NCI-H345 (cell line): Measurements from ENCODE around the gene GALNT2.

ENCODE experiments used
- DNase-seq: peaks from one replicate; lab custom pipeline; 2025; lab: John Stamatoyannopoulos, UW

GALNT2 gene

GRCh38 chr1:230210326-230210980 lies 143.4 kb downstream of the GALNT2 start:
- DNase-seq, result no peak

GRCh38 chr1:230210981-230211336 lies 143.9 kb downstream of the GALNT2 start:
- DNase-seq, result no peak

GRCh38 chr1:230211436-230212145 lies 144.6 kb downstream of the GALNT2 start:
- no peak for DNase-seq

GRCh38 chr1:230212405-230212936 lies 145.4 kb downstream of the GALNT2 start:
- no peak for DNase-seq

GRCh38 chr1:230215031-230215430 lies 148.0 kb downstream of the GALNT2 start:
- DNase-seq, result no peak

GRCh38 chr1:230215529-230215928 lies 148.5 kb downstream of the GALNT2 start:
- no peak for DNase-seq

GRCh38 chr1:230216896-230217295 lies 149.9 kb downstream of the GALNT2 start:
- DNase-seq, result no peak

GRCh38 chr1:230218667-230219066 lies 151.6 kb downstream of the GALNT2 start:
- no peak for DNase-seq

GRCh38 chr1:230219174-230220067 lies 152.4 kb downstream of the GALNT2 start:
- DNase-seq, result no peak

- no peak for DNase-seq
Observed at GRCh38 chr1:230220478-230220877, 153.4 kb downstream of the GALNT2 start.

GRCh38 chr1:230220907-230221306 lies 153.9 kb downstream of the GALNT2 start:
- no peak for DNase-seq

- no peak for DNase-seq
Observed at GRCh38 chr1:230222678-230223077, 155.6 kb downstream of the GALNT2 start.

- no peak for DNase-seq
Observed at GRCh38 chr1:230224101-230224960, 157.3 kb downstream of the GALNT2 start.

GRCh38 chr1:230226007-230226800 lies 159.2 kb downstream of the GALNT2 start:
- no peak for DNase-seq

- DNase-seq, result no peak
Observed at GRCh38 chr1:230226814-230227213, 159.8 kb downstream of the GALNT2 start.

GRCh38 chr1:230228236-230228897 lies 161.3 kb downstream of the GALNT2 start:
- DNase-seq, result no peak

- DNase-seq, result no peak
Observed at GRCh38 chr1:230230273-230230672, 163.2 kb downstream of the GALNT2 start.

GRCh38 chr1:230230948-230231773 lies 164.1 kb downstream of the GALNT2 start:
- DNase-seq, result no peak

- no peak for DNase-seq
Observed at GRCh38 chr1:230231774-230232145, 164.7 kb downstream of the GALNT2 start.
